PC-9 (cell line): ENCODE data around the gene CTNNA1.

Experiments used
- CTCF ChIP-seq: fragments of 200-600 bp; sonication (generic); conservative IDR thresholded peaks from 2 replicates; pipeline ENCODE4 v1.6.1; 2017; ENCODE audit warnings: mixed run types, antibody characterized with exemption, mild to moderate bottlenecking, moderate library complexity
- EZH2 ChIP-seq: fragments of 200-600 bp; sonication (generic); IDR thresholded peaks from 2 replicates; pipeline ENCODE4 v1.8.0; 2017; ENCODE audit warnings: antibody characterized with exemption, low read depth

GRCh38 chr5:138955013-138955660 lies 201.9 kb downstream of the CTNNA1 start:
- TF ChIP-seq EZH2 (no peak), CTCF (no peak)
